SU-DHL-6 (cell line): ENCODE data around the gene PCYOX1L.

Source experiments
- H2AFZ ChIP-seq: fragments of 200-600 bp; sonication (generic); 2 replicates; pipeline ENCODE4 v1.6.1; 2014; ENCODE audit warnings: low read depth, mild to moderate bottlenecking, moderate library complexity, mixed read lengths, antibody characterized with exemption, low read length; ENCODE audit not compliant: severe bottlenecking
- H3F3A ChIP-seq: fragments of 200-600 bp; shearing (Covaris generic); 2 replicates; pipeline ENCODE4 v1.6.0; 2016; ENCODE audit warnings: antibody characterized with exemption, mild to moderate bottlenecking; ENCODE audit not compliant: insufficient read depth
- H3K27ac ChIP-seq: fragments of 200-600 bp; sonication (generic); 2 replicates; pipeline ENCODE4 v1.5.1; 2016; ENCODE audit warnings: low read depth, mild to moderate bottlenecking, low read length, moderate library complexity, mixed read lengths
- H3K27me3 ChIP-seq: fragments of 200-600 bp; sonication (generic), shearing (Covaris generic); 2 replicates; pipeline ENCODE4 v1.6.0; 2014; ENCODE audit warnings: mild to moderate bottlenecking, low read length
- H3K36me3 ChIP-seq: fragments of 200-600 bp; sonication (generic); 2 replicates; pipeline ENCODE4 v1.6.1; 2014; ENCODE audit warnings: mild to moderate bottlenecking, low read length, mixed read lengths
- H3K4me2 ChIP-seq: fragments of 300-600, 200-600 bp; shearing (Covaris generic), sonication (generic); 2 replicates; pipeline ENCODE4 v1.6.0; 2014; ENCODE audit warnings: low read length, low read depth, mild to moderate bottlenecking; ENCODE audit not compliant: poor library complexity, severe bottlenecking
- H3K4me3 ChIP-seq: fragments of 200-600 bp; sonication (generic); 2 replicates; pipeline ENCODE4 v1.5.1; 2014; ENCODE audit warnings: antibody characterized with exemption, low read length, mild to moderate bottlenecking, mixed read lengths; ENCODE audit not compliant: insufficient read depth, poor library complexity, severe bottlenecking
- H3K79me2 ChIP-seq: fragments of 200-600 bp; sonication (generic); 2 replicates; pipeline ENCODE4 v1.6.1; 2014; ENCODE audit warnings: mild to moderate bottlenecking, low read length, moderate library complexity; ENCODE audit not compliant: insufficient read depth
- H3K9ac ChIP-seq: fragments of 200-600 bp; sonication (generic); 2 replicates; pipeline ENCODE4 v1.7.0; 2014; ENCODE audit warnings: mild to moderate bottlenecking, low read length
- H3K9me2 ChIP-seq: fragments of 200-600 bp; sonication (generic); replicated peaks from 2 replicates; pipeline ENCODE4 v1.6.1; 2014; ENCODE audit warnings: low read length; ENCODE audit not compliant: insufficient read depth
- H3K9me3 ChIP-seq: fragments of 200-600 bp; sonication (generic); 2 replicates; pipeline ENCODE4 v1.6.1; 2014; ENCODE audit warnings: low read length, mixed read lengths; ENCODE audit not compliant: insufficient read depth
- H4K20me1 ChIP-seq: fragments of 200-600 bp; sonication (generic); 2 replicates; pipeline ENCODE4 v1.6.1; 2014; ENCODE audit warnings: low read depth, mild to moderate bottlenecking, antibody characterized with exemption, low read length, moderate library complexity, mixed read lengths
- EZH2phosphoT487 ChIP-seq: fragments of 200-600 bp; sonication (generic), shearing (Covaris generic); conservative IDR thresholded peaks from 2 replicates; pipeline ENCODE4 v1.6.1; 2018; ENCODE audit warnings: mild to moderate bottlenecking, antibody characterized with exemption, low read length, moderate library complexity, mixed read lengths
- TF ChIP-seq, protein P1 (sequence below): fragments of 200-600 bp; sonication (generic); IDR thresholded peaks from one replicate; pipeline ENCODE4 v1.5.1; 2017; ENCODE audit warnings: antibody characterized with exemption, mild to moderate bottlenecking, low read length, moderate library complexity; ENCODE audit not compliant: insufficient read depth, poor library complexity, severe bottlenecking

PCYOX1L gene

DNA sequence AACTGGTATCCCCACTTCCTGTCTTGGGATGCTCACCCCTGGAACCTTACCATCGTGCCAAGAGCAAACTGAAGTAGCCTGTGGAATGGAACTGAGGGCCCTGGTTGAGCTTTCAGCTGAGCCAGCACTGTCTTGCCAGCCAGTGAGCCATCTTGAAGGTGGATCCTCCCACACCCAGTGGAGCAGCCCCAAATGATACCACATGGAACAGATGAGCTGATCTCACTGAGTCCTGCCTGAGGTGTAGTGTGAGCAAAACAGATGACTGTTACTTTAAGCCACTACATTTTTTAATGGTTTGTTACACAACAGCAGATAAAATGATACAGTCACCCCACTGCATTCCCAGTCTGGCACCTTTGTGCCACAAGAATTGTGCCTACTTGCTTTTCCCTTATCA is 2.2 kb upstream of the PCYOX1L start:
- H3K27ac ChIP-seq = peak overlapping the region; percentile 20; the same call in 1 of the 2 replicates
- H3K27me3 ChIP-seq = no peaks in the 10 kb centered on the region
- H3K9me3 ChIP-seq = no peaks in the 10 kb centered on the region
- H3K9ac ChIP-seq = no peak overlapping the region
- TF ChIP-seq, protein P1, sequence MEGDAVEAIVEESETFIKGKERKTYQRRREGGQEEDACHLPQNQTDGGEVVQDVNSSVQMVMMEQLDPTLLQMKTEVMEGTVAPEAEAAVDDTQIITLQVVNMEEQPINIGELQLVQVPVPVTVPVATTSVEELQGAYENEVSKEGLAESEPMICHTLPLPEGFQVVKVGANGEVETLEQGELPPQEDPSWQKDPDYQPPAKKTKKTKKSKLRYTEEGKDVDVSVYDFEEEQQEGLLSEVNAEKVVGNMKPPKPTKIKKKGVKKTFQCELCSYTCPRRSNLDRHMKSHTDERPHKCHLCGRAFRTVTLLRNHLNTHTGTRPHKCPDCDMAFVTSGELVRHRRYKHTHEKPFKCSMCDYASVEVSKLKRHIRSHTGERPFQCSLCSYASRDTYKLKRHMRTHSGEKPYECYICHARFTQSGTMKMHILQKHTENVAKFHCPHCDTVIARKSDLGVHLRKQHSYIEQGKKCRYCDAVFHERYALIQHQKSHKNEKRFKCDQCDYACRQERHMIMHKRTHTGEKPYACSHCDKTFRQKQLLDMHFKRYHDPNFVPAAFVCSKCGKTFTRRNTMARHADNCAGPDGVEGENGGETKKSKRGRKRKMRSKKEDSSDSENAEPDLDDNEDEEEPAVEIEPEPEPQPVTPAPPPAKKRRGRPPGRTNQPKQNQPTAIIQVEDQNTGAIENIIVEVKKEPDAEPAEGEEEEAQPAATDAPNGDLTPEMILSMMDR = no peak
- no peak for TF ChIP-seq EZH2phosphoT487
- peak overlapping the region; percentile 93 for H3K4me2 ChIP-seq
- H4K20me1 ChIP-seq = 0 out of 2 replicates have a peak, but pooled peaks cover 16% of the 10 kb centered on the region
- peaks cover 26% of the 10 kb centered on the region; the same call in 1 of the 2 replicates for H3F3A ChIP-seq
- H3K9me2 ChIP-seq = no peaks in the 10 kb centered on the region
- peaks cover 28% of the 10 kb centered on the region for H3K36me3 ChIP-seq
- H3K4me3 ChIP-seq = no peak overlapping the region
- H3K79me2 ChIP-seq = peaks cover 55% of the 10 kb centered on the region
- H2AFZ ChIP-seq = no peak overlapping the region

GRCh38 chr5:149356391-149356790 is 1.5 kb upstream of the PCYOX1L start:
- peaks cover 53% of the 10 kb centered on the region for H3K79me2 ChIP-seq
- no peak overlapping the region for H2AFZ ChIP-seq
- H3K4me2 ChIP-seq = peak overlapping the region; percentile 93
- H3K9me2 ChIP-seq = no peaks in the 10 kb centered on the region
- H3K27ac ChIP-seq = peak overlapping the region; percentile 20; the same call in 1 of the 2 replicates
- H3K4me3 ChIP-seq = no peak overlapping the region
- TF ChIP-seq EZH2phosphoT487 = no peak
- TF ChIP-seq, protein P1 = no peak
- H3K36me3 ChIP-seq = peaks cover 26% of the 10 kb centered on the region
- H3F3A ChIP-seq = peaks cover 26% of the 10 kb centered on the region; the same call in 1 of the 2 replicates
- H3K9ac ChIP-seq = no peak overlapping the region
- H4K20me1 ChIP-seq = 0 out of 2 replicates have a peak, but pooled peaks cover 16% of the 10 kb centered on the region
- no peaks in the 10 kb centered on the region for H3K9me3 ChIP-seq
- H3K27me3 ChIP-seq = no peaks in the 10 kb centered on the region

DNA sequence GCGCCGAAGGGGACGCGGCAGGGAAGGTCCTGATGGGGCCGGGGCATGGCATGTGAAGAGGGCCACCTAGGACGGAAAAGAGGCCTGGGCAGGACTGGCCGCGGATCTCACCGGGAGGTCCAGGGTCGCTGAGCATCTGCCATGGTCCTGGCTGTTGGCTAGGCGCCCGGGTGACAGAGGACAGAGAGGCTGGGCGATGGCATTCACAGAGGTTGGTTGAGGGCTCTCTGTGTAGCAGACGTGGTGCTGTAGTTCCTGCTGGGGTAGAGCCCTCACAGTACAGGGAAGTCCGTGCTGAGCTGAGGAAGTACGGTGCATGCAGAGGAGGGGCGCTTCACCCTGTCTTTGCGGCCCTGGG is 427 bp downstream of the PCYOX1L start:
- peaks cover 35% of the 10 kb centered on the region for H3K79me2 ChIP-seq

More for the DNA sequence above, 427 bp downstream of the PCYOX1L start:
- no peak for TF ChIP-seq EZH2phosphoT487
- TF ChIP-seq, protein P1 = no peak
- Histone ChIP-seq H3K4me3 (peak overlapping the region; percentile 82), H3K4me2 (peak overlapping the region; percentile 68), H3F3A (peaks cover 14% of the 10 kb centered on the region; the same call in 1 of the 2 replicates), H4K20me1 (0 out of 2 replicates have a peak, but pooled peaks cover 6% of the 10 kb centered on the region), H3K9ac (peak overlapping the region; percentile 95), H3K9me3 (no peaks in the 10 kb centered on the region), H3K9me2 (no peaks in the 10 kb centered on the region), H3K36me3 (peaks cover 7% of the 10 kb centered on the region), H3K27me3 (no peaks in the 10 kb centered on the region), H2AFZ (peak overlapping the region; percentile 49), H3K27ac (peak overlapping the region; percentile 62)
